GM12892 (cell line): Measurements from ENCODE around the gene CD24. TPM values are rescaled to one million over a fixed set of nuclear protein-coding genes. Genes with fewer than 3 reads are reported as not detected.
"Not testable (repeated sequence)": the region's sequence is repeated elsewhere in the genome, so short reads cannot be mapped to it uniquely, and the experiment has no call there.

ENCODE experiments used
- DNase-seq: peaks from one replicate; pipeline ENCODE4 v3.0.0; 2011; ENCODE audit not compliant: insufficient read length
- FAIRE-seq: peaks from 2 replicates; lab custom pipeline; 2011; peaks lifted over from hg19 to GRCh38; lab: Jason Lieb, UNC
- POLR2A ChIP-seq: IDR thresholded peaks from 2 replicates; pipeline ENCODE4 v1.6.1; 2011; ENCODE audit warnings: low read depth, low read length, control low read depth
- POLR2AphosphoS5 ChIP-seq: IDR thresholded peaks from 2 replicates; pipeline ENCODE4 v1.6.1; 2011; ENCODE audit warnings: low read depth, low read length, control low read depth
- TAF1 ChIP-seq: IDR thresholded peaks from 2 replicates; pipeline ENCODE4 v1.6.1; 2011; ENCODE audit warnings: low read depth, mild to moderate bottlenecking, control low read depth, low read length, borderline replicate concordance
- polyA plus RNA-seq: library from polyadenylated mRNA; unstranded; fragments of >200 nt; gene quantifications from one replicate; pipeline ENCODE4 v1.2.1, GENCODE V29; 2012; ENCODE audit warnings: missing spikeins, inconsistent platforms; ENCODE audit not compliant: missing spikeins

Gene CD24, protein sequence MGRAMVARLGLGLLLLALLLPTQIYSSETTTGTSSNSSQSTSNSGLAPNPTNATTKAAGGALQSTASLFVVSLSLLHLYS
- 2.5 TPM for polyA plus RNA-seq

DNA sequence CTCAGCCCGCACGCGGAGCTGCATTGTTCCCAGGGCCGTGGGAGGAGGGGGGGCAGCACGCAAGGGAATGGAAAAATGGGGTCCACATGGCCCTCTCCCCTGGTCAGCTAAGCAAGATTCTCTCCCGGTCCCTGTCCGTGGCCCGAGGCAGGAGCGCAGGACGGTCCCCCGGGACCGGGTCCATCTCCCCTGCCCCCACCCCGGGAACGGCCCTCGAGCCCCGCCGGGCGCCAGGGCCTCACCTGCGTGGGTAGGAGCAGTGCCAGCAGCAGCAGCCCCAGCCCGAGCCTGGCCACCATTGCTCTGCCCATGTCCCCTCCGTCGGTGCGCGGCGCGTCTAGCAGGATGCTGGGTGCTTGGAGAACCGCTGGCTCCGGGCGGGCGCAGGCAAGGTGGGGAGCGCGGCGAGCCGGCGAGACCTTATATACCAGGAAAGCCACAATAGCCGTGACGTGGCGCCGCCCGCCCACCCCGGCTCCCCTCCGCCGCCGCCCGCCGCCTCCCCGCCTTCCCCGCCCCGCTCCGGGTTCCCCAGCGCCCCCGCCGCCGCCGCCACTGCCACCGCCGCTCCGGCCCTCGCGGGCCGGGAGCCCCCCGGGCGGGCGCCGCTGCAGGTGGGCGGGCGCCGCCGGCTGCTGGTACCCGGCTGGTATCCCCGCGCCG lies at the start of gene CD24:
TSS of gene CD24 (minus strand) at position 394 of the 663 bp plus-strand sequence. CDS start at position 311, 83 bp downstream.
- no peak for FAIRE-seq
- no peak for DNase-seq
- TF ChIP-seq POLR2AphosphoS5 (no peak), TAF1 (no peak), POLR2A (no peak)

DNA sequence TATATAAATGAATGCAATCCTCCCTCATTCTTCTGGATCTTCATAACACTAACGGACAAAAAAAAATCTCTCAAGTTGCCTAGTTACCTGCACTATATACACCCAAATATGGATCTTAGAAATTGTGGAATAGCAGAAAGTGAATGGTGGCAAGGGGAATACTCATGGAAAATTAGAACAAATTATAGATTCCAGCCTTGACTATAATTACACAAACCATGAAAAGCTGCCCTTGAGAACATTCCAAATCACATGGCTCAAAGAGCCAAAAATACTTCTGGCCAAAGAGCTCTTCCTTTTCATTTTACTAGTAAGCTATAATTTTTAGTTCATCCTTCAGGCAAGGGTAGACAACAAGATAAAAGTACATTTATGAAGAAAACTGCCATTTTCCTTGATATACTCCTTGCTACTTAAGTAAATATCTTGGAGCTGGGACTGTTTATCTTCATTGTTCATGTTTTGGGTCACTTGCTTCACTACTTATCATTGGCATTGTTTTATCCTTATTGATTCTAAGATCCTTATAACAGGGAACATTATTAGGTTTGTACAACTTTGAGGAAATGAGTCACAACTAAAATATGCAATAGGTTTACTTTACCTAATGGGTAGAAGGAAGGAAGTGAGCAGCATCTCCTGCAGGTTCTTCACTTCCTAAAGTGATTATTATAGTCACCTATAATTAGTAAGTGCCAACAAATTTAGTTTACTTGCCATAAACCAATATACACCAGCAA lies 47.1 kb upstream of the CD24 start:
- FAIRE-seq (no peak), DNase-seq (no peak)
- TF ChIP-seq POLR2AphosphoS5, result no peak

DNA sequence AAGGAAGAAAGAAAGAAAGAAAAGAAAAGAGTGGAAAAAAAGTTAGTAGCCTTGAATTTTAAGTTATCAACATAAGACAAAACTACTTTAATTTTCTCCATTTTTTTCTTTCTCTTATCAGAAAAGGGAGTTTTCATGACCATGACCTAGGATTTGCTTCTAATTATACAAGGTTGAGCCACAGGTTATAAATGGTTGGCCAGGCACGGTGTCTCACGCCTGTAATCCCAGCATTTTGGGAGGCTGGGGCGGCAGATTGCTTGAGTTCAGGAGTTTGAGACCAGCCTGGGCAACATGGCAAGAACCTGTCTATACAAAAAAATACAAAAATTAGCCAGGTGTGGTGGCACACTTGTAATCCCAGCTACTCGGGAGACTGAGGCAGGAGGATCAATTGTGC lies 45.7 kb upstream of the CD24 start:
- no peak for DNase-seq
- no peak for TF ChIP-seq TAF1
- TF ChIP-seq POLR2A, result no peak
- TF ChIP-seq POLR2AphosphoS5, result no peak
- FAIRE-seq, result no peak

DNA sequence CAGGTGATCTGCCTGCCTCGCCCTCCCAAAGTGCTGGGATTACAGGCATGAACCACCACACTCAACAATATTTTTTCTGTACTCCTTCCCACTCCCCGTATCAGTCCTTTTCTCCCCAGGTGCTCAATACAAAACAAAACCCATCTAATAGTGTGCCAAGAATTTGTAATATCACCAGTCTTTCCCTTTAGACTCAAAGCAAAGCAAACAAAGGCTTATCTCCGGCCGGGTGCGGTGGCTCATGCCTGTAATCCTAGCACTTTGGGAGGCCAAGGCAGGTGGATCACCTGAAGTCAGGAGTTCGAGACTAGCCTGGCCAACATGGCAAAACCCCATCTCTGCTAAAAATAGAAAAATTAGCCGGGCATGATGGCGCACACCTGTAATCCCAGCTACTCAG lies 45.1 kb upstream of the CD24 start:
- FAIRE-seq, result not testable (repeated sequence)

DNA sequence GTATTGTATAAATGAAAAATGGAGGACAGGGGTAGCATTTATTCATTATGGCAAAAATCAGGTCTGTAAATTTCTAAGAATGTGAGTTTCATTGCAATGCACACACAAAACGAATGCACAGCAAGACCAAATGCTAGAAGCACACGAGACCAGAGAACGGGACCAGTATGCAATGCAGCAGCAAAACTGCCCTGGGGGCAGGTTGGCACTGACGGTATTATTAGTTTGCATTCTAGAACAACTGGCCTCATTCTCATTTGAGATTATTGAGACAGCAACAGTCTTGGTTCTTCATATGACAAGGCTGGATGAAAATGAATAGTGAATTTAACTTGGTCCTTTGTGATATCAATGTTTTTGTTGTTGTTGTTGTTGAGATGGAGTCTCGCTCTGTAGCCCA lies 44.5 kb upstream of the CD24 start:
- no peak for FAIRE-seq
- TF ChIP-seq POLR2AphosphoS5 (no peak), POLR2A (no peak), TAF1 (no peak)
- DNase-seq, result no peak

More for the DNA sequence above, 45.1 kb upstream of the CD24 start:
- DNase-seq, result not testable (repeated sequence)

DNA sequence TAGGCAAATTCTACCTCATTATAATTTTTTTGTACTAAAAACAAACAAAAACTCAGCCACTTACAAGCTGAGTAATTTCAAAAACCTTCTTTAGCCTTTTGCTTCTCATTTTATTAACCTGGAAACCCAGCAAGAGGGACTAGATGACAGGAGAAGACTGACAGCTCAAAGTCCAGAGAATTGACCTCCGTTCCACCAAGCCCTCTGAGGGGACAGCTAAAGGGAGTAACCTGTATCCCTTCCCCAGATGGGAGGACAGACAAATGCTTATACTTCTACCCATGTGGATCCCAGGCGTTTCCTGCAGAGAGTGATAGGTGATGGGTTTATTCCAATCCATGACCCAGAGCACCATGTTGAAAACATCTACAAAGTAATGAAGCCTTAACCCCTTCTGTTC lies 35.0 kb upstream of the CD24 start:
- TF ChIP-seq POLR2AphosphoS5, result no peak
- FAIRE-seq (no peak), DNase-seq (no peak)

DNA sequence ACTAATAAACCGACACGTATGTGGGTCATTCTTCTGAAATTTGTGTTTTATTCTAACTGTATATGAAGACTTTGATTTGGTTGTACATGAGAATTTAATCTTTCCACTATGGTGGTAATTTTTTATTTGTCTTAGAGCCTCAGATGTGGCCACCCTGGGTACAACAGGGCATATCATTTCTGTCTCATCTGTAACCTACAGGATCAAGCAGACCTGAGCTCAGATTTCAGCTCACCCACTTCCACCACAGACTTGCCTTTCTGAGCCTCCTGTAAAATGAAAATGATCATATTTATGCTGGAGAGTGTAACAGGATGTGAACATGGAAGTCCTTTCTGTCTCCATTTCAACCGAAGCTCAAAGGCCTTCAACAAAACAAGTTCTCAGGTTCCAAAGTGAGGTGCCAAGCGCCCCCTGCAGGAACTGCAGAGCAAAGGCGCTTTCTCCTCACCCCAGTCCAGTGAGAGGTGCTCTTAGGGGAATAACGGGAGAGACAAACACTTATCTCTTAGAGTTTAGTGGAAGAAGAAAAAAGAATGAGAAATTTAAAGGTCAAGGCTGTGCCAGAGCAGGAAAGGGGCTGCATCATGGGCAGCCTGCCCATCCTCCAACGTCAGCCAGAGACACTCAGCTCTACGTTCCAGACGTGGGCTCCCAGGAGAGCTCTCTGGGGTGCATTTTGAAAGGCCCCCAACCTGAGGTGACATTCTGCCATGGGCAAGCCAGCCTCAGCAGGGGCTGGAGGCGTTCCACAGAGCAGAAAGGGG lies 23.0 kb upstream of the CD24 start:
- FAIRE-seq (peak; percentile 46), DNase-seq (peak; percentile 54)
- TF ChIP-seq TAF1 (no peak), POLR2AphosphoS5 (no peak), POLR2A (no peak)

DNA sequence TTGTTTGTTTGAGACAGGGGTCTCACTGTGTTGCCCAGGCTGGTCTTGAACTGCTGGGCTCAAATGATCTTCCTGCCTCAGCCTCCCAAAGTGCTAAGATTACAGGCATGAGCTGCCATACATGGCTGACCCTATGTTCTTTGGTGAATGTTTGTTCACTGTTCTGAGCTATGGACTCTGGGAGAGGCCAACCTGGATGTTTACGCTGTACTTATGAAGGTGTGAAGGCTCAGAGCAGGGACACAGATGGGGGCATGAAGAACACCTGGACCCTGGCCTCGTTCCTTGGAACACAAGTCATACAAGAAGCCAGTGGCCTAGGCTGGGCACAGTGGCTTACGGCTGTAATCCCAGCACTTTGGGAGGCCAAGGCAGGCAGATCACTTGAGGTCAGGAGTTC lies 21.1 kb upstream of the CD24 start:
- FAIRE-seq (no peak), DNase-seq (no peak)
- TF ChIP-seq TAF1, result no peak
- TF ChIP-seq POLR2A, result no peak
- no peak for TF ChIP-seq POLR2AphosphoS5

DNA sequence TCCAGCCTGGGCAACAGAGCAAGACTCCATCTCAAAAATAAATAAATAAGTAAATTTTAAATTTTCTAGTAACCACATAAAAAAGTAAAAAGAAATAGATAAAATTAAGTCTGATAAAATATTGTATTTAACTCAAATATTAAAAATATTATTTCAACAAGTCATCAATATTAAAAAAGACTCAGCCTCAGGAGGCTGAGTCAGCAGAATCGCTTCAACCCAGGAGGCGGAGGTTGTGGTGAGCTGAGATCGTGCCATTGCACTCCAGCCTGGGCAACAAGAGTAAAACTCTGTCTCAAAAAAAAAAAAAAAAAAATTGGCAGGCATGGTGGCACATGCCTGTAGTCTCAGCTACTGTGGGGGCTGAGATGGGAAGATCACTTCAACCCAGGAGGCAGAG lies 15.2 kb upstream of the CD24 start:
- FAIRE-seq, DNase-seq: not testable (repeated sequence)

DNA sequence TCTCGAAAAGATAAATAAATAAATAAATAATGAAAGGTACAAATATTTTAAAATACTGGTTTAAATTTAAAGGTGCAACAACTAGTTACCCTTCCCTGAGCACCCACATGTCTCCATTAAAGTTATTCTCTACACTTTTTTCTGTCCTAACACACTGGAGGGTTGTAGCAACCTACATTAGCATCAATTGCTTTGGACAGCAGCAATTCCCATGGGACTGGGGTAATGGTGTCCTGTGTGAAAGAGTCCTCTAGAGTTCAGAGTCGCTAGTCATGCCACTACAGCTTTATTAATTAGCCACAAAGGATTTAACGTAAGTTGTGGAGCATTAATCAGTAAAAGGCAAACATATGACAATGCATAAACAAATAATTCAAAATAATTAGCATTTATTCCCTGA lies 14.1 kb upstream of the CD24 start:
- TF ChIP-seq TAF1, result no peak
- no peak for TF ChIP-seq POLR2A
- no peak for TF ChIP-seq POLR2AphosphoS5
- DNase-seq (no peak), FAIRE-seq (no peak)

DNA sequence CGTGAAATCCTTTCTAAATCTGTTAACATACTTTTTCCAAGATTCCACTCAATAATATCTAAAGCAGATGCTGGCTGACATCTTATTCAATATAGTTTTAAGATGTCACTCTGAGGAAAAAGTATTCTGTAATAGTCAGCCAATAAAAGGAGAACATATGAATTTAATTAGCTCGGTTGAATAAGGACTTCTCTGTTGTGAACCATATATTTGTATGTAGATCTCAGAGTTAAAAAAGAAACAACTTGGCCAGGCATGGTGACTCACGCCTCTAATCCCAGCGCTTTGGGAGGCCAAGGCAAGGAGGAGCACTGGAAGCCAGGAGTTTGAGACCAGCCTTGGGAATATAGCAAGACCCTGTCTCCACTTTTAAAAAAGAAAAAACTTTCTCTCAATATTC lies 7.4 kb upstream of the CD24 start:
- DNase-seq, result no peak
- FAIRE-seq, result no peak
- no peak for TF ChIP-seq POLR2A
- TF ChIP-seq POLR2AphosphoS5, result no peak

DNA sequence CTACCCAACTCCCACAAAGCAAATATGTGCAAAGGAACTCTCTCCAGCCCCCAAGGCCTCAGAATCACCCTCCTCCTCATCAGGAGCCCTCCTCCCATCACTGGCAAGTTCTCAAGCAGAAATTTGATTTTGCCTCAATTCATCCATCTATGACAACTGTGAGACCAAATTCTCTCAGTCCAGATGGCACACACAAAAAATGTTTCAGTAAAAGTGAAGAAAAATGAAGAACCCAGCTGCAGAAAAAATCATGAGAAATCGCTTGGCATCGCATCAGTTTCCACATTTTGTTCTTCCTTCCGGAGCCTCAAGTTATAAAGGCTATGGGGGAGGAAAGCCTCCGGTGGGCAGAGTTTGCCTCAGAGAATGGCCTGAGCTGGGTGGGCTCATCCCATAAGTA lies 6.4 kb upstream of the CD24 start:
- no peak for DNase-seq
- TF ChIP-seq POLR2A (no peak), POLR2AphosphoS5 (no peak), TAF1 (no peak)
- FAIRE-seq, result no peak
